Astrocyte (in vitro differentiated cells and primary cell): ENCODE data around the gene ZNF566.

ENCODE experiments used
- CTCF ChIP-seq: IDR thresholded peaks from 2 replicates; pipeline ENCODE4 v1.5.1; 2011; ENCODE audit warnings: low read depth, mild to moderate bottlenecking, inconsistent platforms, low read length, moderate library complexity; ENCODE audit not compliant: insufficient read depth
- EZH2 ChIP-seq: IDR thresholded peaks from 2 replicates; pipeline ENCODE4 v1.6.1; 2012; ENCODE audit warnings: mild to moderate bottlenecking, low read length, inconsistent platforms; ENCODE audit not compliant: insufficient read depth

- TF ChIP-seq CTCF: no peak
- no peak for TF ChIP-seq EZH2
Measured at GRCh38 chr19:36460046-36460445, 29.3 kb downstream of the ZNF566 start.
